ENCODE results near the gene IQCH. TPM values are rescaled to one million over a fixed set of nuclear protein-coding genes. Genes with fewer than 3 reads are reported as not detected.

IQCH gene
- total and polyA plus RNA-seq, 2 experiments from 2014 or later: 1.7 to 4.6 TPM

GRCh38 chr15:67465196-67465952, 210.8 kb downstream of the IQCH start (continued):
- TF ChIP-seq ZNF462 (CRISPR knock-in tag; IDR thresholded peaks at IDR 0.05) (no peak), JUNB (IDR thresholded peaks at IDR 0.05; ENCODE audit: unreplicated experiment) (no peak)

GRCh38 chr15:67468416-67468815, 213.8 kb downstream of the IQCH start:
- DNase-seq (ENCODE audit: low spot score): no peak
- Mint-ChIP-seq H3K27ac (no peak overlapping the region), H3K9me3 (no peaks in the 10 kb centered on the region), H3K36me3 (ENCODE audit: low read depth) (no peaks in the 10 kb centered on the region), H3K4me3 (no peak overlapping the region), H3K27me3 (ENCODE audit: insufficient read depth, low read depth, poor library complexity) (peaks cover 5% of the 10 kb centered on the region), H3K4me1 (no peaks in the 10 kb centered on the region)
- Histone ChIP-seq H3K27me3 (ENCODE audit: insufficient read depth) (no peaks in the 10 kb centered on the region), H3F3A (replicated peaks; ENCODE audit: low read depth) (no peaks in the 10 kb centered on the region), H3K4me3 (no peak overlapping the region), H3K4me2 (no peak overlapping the region), H3K4me1 (ENCODE audit: insufficient read depth) (no peaks in the 10 kb centered on the region), H4K20me1 (replicated peaks; ENCODE audit: insufficient read depth) (no peaks in the 10 kb centered on the region), H3K27ac (ENCODE audit: low read depth) (no peak overlapping the region), H2AFZ (no peak overlapping the region), H3K36me3 (ENCODE audit: insufficient read depth) (no peaks in the 10 kb centered on the region), H3K79me2 (replicated peaks; ENCODE audit: insufficient read depth) (no peaks in the 10 kb centered on the region), H3K9me2 (ENCODE audit: insufficient read depth) (no peaks in the 10 kb centered on the region)
- no peak for TF ChIP-seq STAT1 (IDR thresholded peaks at IDR 0.05; ENCODE audit: unreplicated experiment)
- TF ChIP-seq EZH2phosphoT487 (IDR thresholded peaks at IDR 0.05; ENCODE audit: unreplicated experiment): no peak
- TF ChIP-seq ZNF114 (CRISPR knock-in tag; IDR thresholded peaks at IDR 0.05): no peak
- no peak for TF ChIP-seq ETS1 (IDR thresholded peaks at IDR 0.05)
- no peak for TF ChIP-seq REST (IDR thresholded peaks at IDR 0.05; ENCODE audit: unreplicated experiment)
- no peak for TF ChIP-seq ZNF331 (CRISPR knock-in tag; IDR thresholded peaks at IDR 0.05; ENCODE audit: low read depth)
- no peak for TF ChIP-seq CREB1 (CRISPR knock-in tag; IDR thresholded peaks at IDR 0.05; ENCODE audit: low read depth)
- TF ChIP-seq NANOG (IDR thresholded peaks at IDR 0.05; ENCODE audit: borderline replicate concordance): no peak
- TF ChIP-seq POLR2AphosphoS5 (IDR thresholded peaks at IDR 0.05; ENCODE audit: low read depth): no peak
- TF ChIP-seq JUNB (IDR thresholded peaks at IDR 0.05; ENCODE audit: unreplicated experiment): no peak
- no peak for TF ChIP-seq EZH2 (IDR thresholded peaks at IDR 0.05; ENCODE audit: low read depth, unreplicated experiment)
- ATAC-seq: no peak
